Right lobe of liver (tissue), 6 donors: ENCODE measurements around the gene HMGCR. TPM values are rescaled to one million over a fixed set of nuclear protein-coding genes. Genes with fewer than 3 reads are reported as not detected.

ENCODE experiments used
- ATAC-seq, 4 donors: fragments of 200-7000 bp; cut with Tn5 transposase; one replicate each; pipeline ENCODE4 v1.9.1; 2020; ENCODE audit warnings: mild to moderate bottlenecking in 4 of 4, moderate library complexity in 4 of 4
- DNase-seq, 3 donors: peaks; one replicate each; pipeline ENCODE4 v3.0.0-alpha.2; 2020
- H3K27ac ChIP-seq, 3 donors: fragments of 200-600 bp; one replicate each; pipeline ENCODE4 v1.8.0; 2022
- H3K27me3 ChIP-seq, 2 donors: fragments of 200-600 bp; one replicate each; pipeline ENCODE4 v1.8.0; 2022
- H3K36me3 ChIP-seq, 4 donors: fragments of 200-600 bp; sonication (generic) in 1 of 4; one replicate each; pipeline versions ENCODE4 v1.5.1 to v1.8.0; 2017 to 2022; ENCODE audit warnings: control low read depth in 1 of 4
- H3K4me1 ChIP-seq, 4 donors: fragments of 200-600 bp; sonication (generic) in 1 of 4; one replicate each; pipeline versions ENCODE4 v1.5.1 to v1.8.0; 2017 to 2022; ENCODE audit warnings: control low read depth in 1 of 4
- H3K4me3 ChIP-seq, 3 donors: fragments of 200-600 bp; one replicate each; pipeline ENCODE4 v1.8.0; 2022
- H3K9me3 ChIP-seq, 4 donors: fragments of 200-600 bp; sonication (generic) in 1 of 4; one replicate each; pipeline versions ENCODE4 v1.5.1 to v1.8.0; 2017 to 2022; ENCODE audit warnings: control low read depth in 1 of 4
- CTCF ChIP-seq, 4 donors: fragments of 200-600 bp in 3 of 4; fragments of 450-650 bp in 1 of 4; IDR thresholded peaks; one replicate each; pipeline versions ENCODE4 v1.5.1 to v1.8.0; 2016 to 2022; ENCODE audit warnings: antibody characterized with exemption in 4 of 4, mild to moderate bottlenecking in 2 of 4
- POLR2A ChIP-seq: fragments of 450-650 bp; IDR thresholded peaks from one replicate; pipeline ENCODE4 v1.6.1; 2017; ENCODE audit warnings: antibody characterized with exemption, mild to moderate bottlenecking
- WGBS: methylation state at CpG from one replicate; pipeline ENCODE4 v1.1.6; 2018; ENCODE audit warnings: low coverage, low lambda C conversion rate; ENCODE audit not compliant: insufficient coverage; ENCODE audit errors: missing lambda C conversion rate; 5-methylcytosine and 5-hydroxymethylcytosine counted together
- intact Hi-C, 2 donors: fragments of 100-400 bp; cut with DNase I; formaldehyde crosslinking; loops; one replicate each; pipeline versions ENCODE4 v1.11.2 to v1.14.1; 2022
- total RNA-seq, 6 experiments: library from RNA; depleted of rRNA in 2 of 6; stranded (reverse); fragments of >200 nt in 2 of 6; fragmentation: NEBNext Ultra II Directional in 3 of 6; extraction: Animal tissue kit (Norgen Biotek cat#: 25700) in 3 of 6; gene quantifications; one replicate each; pipeline versions ENCODE4 v1.1.0 to v1.2.4, GENCODE V29; 2016 to 2023
- donor health status: DM: no; HTN: yes; CAD: no.
- donor health status: DM: no; HTN: no; CAD: no.
- donor health status: DM: no; HTN: no; CAD: no.
- donor health status: DM: no; HTN: yes; CAD: no.
- donor health status: DM: no; HTN: yes; CAD: no.

Gene HMGCR
- total RNA-seq, 6 experiments from 2014 or later: 9.6 to 89.6 (median 22.2) TPM

DNA sequence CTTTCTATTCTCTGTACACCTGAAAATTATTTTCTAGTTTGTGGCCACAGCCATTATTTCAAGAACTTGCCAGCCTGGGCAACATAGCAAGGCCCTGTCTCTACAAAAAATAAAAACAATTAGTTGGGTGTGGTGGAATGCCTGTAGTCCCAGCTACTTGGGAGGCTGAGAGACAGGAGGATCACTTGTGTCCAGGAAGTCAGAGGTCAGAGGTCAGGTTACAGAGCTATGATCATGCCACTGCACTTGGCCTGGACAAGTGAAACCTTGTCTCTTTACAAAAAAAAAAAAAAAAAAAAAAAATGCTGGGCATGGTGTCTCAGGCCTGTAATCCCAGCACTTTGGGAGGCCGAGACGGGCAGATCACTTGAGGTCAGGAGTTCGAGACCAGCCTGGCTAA, 58.3 kb downstream of the HMGCR start:
- H3K4me1 ChIP-seq: no peaks in the 10 kb centered on the region

GRCh38 chr5:75405296-75405695, 68.3 kb downstream of the HMGCR start:
- no peaks in the 10 kb centered on the region for H3K4me1 ChIP-seq
- H3K4me3 ChIP-seq: no peak overlapping the region
- H3K36me3 ChIP-seq: peaks cover 0 to 8% (median 6%) of the 10 kb centered on the region in 4 donors
- no peak for DNase-seq
- no peak for ATAC-seq
- no peaks in the 10 kb centered on the region for H3K27me3 ChIP-seq
- no peaks in the 10 kb centered on the region for H3K9me3 ChIP-seq
- WGBS: 68% methylated on average over 3 of the region's 3 CpGs
- no peak overlapping the region for H3K27ac ChIP-seq
- TF ChIP-seq POLR2A (no peak), CTCF (IDR thresholded peaks at IDR 0.05) (no peak)
- intact Hi-C loops: no loop called here

More for the DNA sequence above, 58.3 kb downstream of the HMGCR start:
- Histone ChIP-seq H3K9me3 (no peaks in the 10 kb centered on the region), H3K27ac (no peak overlapping the region), H3K27me3 (no peaks in the 10 kb centered on the region), H3K36me3 (peaks cover 0 to 11% (median 0%) of the 10 kb centered on the region in 4 donors), H3K4me3 (no peak overlapping the region)
- TF ChIP-seq POLR2A: no peak
- no peak for TF ChIP-seq CTCF (IDR thresholded peaks at IDR 0.05)
- ATAC-seq (peak in 2 of 4 donors; percentile 47 to 65), DNase-seq (no peak)
- intact Hi-C loops: no loop called here
- WGBS: 92% methylated on average over 2 of the region's 3 CpGs

Other genes with a start within 250 kb of the HMGCR start
- under 1 TPM in 5 of 6 experiments, not detected in 1; 0.02 to 0.15 (median 0.12) TPM for gene ANKRD31, start 100.3 kb upstream of the HMGCR start, total RNA-seq
- gene CERT1, start 174.4 kb downstream of the HMGCR start, total RNA-seq: 10 to 100 TPM; 14.6 to 25.5 (median 19.7) TPM
- gene POLK, start 174.7 kb downstream of the HMGCR start, total RNA-seq: 10 to 100 TPM; 11.5 to 16.3 (median 14.1) TPM